ENCODE data around the gene RGS9BP.

Gene RGS9BP

DNA sequence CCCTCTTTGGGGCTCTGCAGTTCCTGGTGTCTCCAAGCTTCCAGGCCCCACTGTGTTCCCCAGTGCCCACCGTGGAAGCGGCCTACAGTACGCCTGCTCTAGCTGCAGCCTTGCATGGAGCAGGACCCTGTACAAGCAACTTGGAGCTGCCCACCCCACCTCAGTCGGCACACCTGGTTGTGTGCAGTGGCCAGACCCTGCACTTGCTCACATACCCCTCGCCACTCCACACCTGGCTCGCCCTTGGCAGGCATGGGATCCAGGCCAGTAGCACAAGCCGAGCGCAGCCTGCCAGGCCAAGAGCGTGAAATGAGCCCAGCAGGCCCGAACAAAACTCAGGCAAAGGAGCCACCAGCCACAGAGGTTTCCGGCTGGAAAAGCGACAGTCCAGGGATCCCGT is 37.0 kb upstream of the RGS9BP start:
- ChIA-PET CTCF (interaction anchor here (1.2 to 1.6 kb wide), 2 partner anchors 16 to 39 kb away, joined by 3 to 6 read pairs; no protein-coding TSS in a partner anchor), POLR2A (no interaction called here)
- TF ChIP-seq, protein P1, sequence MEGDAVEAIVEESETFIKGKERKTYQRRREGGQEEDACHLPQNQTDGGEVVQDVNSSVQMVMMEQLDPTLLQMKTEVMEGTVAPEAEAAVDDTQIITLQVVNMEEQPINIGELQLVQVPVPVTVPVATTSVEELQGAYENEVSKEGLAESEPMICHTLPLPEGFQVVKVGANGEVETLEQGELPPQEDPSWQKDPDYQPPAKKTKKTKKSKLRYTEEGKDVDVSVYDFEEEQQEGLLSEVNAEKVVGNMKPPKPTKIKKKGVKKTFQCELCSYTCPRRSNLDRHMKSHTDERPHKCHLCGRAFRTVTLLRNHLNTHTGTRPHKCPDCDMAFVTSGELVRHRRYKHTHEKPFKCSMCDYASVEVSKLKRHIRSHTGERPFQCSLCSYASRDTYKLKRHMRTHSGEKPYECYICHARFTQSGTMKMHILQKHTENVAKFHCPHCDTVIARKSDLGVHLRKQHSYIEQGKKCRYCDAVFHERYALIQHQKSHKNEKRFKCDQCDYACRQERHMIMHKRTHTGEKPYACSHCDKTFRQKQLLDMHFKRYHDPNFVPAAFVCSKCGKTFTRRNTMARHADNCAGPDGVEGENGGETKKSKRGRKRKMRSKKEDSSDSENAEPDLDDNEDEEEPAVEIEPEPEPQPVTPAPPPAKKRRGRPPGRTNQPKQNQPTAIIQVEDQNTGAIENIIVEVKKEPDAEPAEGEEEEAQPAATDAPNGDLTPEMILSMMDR (IDR thresholded peaks at IDR 0.05; ENCODE audit: control extremely low read depth, extremely low read depth, low read depth, missing control alignments), result no peak
- no peak for DNase-seq (ENCODE audit: extremely low spot score)

DNA sequence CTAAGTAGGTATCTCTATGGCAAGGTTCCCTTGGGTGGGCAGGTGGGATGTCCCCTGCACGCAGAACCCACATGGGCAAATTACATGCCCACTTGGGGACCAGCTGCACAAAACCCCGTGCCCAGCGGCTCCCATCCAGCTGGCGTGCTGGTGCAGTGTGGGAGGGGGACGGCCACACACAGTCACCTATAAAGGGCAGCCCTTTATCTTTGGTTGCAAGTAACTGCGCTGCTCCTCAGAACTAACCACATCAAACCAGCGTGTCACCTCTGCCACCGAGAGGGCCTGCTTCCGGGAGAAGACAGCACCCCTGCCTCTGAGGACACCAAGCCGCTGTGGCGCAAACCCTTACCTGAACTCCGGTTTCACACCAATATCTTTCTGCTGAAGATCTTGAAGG is 32.9 kb upstream of the RGS9BP start:
- ChIA-PET CTCF (no interaction called here), POLR2A (no interaction called here)
- TF ChIP-seq, protein P1 (IDR thresholded peaks at IDR 0.05; ENCODE audit: control extremely low read depth, extremely low read depth, low read depth, missing control alignments), result no peak
- no peak for DNase-seq (ENCODE audit: extremely low spot score)

DNA sequence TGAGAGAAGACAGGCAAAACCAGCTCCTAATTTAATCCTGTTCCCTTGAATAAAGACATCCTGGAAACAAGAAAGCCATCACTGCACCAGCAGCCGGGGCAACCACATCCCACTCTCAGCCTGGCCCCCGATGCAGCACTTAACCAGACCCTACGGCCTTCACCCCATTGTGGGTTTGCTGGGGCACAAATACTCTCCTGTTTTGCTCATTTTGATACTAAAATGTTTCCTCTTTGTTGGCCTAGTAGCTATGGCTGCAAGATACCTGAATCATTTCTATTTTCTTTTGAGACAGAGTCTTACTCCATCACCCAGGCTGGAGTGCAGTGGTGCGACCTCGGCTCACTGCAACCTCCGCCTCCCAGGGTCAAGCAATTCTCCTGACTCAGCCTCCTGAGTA is 29.1 kb upstream of the RGS9BP start:
- ChIA-PET CTCF (no interaction called here), POLR2A (interaction anchor here (0.6 kb wide), 1 partner anchor 16 kb away, joined by 7 read pairs; no protein-coding TSS in a partner anchor)
- DNase-seq (ENCODE audit: extremely low spot score), result no peak
- TF ChIP-seq, protein P1 (IDR thresholded peaks at IDR 0.05; ENCODE audit: control extremely low read depth, extremely low read depth, low read depth, missing control alignments), result no peak

DNA sequence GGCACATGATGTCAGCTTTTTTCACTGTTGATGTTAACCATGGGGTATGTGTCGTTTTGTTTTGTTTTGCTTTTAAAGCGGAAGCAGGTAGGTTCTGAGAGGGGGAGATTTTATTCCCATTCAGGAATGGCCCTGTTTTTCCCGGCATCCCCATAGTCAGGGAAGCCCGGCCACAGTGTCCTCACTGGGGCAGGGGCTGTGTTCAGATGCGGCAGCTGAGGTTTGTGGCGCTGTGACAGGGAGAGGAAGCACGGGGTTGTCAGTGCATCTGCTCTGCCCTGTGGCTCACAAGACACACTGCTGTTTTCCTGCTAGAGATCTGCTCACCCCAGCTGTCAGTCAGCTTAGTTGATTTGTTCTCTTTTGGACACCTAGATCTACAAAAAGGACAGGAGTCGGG is 28.3 kb upstream of the RGS9BP start:
- no peak for DNase-seq (ENCODE audit: extremely low spot score)
- TF ChIP-seq, protein P1 (IDR thresholded peaks at IDR 0.05; ENCODE audit: control extremely low read depth, extremely low read depth, low read depth, missing control alignments), result no peak
- ChIA-PET CTCF (interaction anchor here (1.1 kb wide), 1 partner anchor 35 kb away, joined by 3 read pairs; no protein-coding TSS in a partner anchor), POLR2A (no interaction called here)

DNA sequence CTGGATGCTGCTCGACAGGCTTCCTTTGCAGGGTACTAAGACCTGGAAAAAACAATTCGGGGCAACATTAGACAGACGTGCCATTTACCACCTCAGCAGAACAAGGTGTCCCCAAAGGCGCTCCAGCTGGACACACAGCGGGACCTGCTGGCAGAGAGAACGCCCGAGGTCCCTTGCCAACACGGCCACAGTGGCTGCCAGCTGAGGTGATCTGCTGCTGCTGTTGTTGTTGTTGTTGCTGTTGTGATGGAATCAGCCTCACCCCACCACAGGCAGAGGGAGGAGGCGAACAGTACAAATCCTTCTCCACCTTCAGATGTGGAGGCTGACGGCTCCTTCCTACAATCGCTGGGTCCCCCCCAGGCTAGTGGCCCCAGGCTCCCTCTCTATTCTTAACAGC is 25.9 kb upstream of the RGS9BP start:
- CTCF ChIA-PET, result interaction anchor here (2.3 kb wide), 1 partner anchor 14 kb away, joined by 5 read pairs; no protein-coding TSS in a partner anchor
- TF ChIP-seq, protein P1 (IDR thresholded peaks at IDR 0.05; ENCODE audit: control extremely low read depth, extremely low read depth, low read depth, missing control alignments), result no peak
- POLR2A ChIA-PET, result no interaction called here
- DNase-seq (ENCODE audit: extremely low spot score), result no peak

DNA sequence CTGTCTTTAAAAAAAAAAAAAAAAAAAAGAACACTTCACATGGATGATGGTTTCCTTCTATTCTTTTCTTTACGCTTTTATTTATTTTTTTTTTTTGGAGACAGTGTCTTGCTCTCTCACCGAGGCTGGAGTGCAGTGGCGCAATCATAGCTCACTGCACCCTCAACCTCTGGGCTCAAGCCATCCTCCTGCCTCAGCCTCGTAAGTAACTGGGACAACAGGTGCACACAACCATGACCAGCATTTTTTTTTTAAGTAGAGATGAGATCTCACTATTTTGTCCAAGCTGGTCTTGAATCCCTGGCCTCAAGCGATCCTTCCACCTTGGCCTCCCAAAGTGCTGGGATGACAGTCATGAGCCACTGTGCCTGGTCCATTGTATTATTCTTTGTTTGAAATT is 25.0 kb upstream of the RGS9BP start:
- TF ChIP-seq, protein P1 (IDR thresholded peaks at IDR 0.05; ENCODE audit: control extremely low read depth, extremely low read depth, low read depth, missing control alignments), result no peak
- no peak for DNase-seq (ENCODE audit: extremely low spot score)
- POLR2A ChIA-PET, result no interaction called here
- CTCF ChIA-PET, result interaction anchor here (2.3 kb wide), 1 partner anchor 15 kb away, joined by 5 read pairs; no protein-coding TSS in a partner anchor
